Kidney (tissue), 22 donors: ENCODE results near the gene CLECL1. TPM values are rescaled to one million over a fixed set of nuclear protein-coding genes. Genes with fewer than 3 reads are reported as not detected.

Experiments used
- DNase-seq, 5 donors: peaks; one replicate each; pipeline ENCODE4 v3.0.0-alpha.2; 2013 to 2020
- FAIRE-seq: peaks from 2 replicates; lab custom pipeline; 2012; peaks lifted over from hg19 to GRCh38; lab: Jason Lieb, UNC
- H3K27ac ChIP-seq, 2 donors: one replicate each; pipeline ENCODE4 v1.7.0; 2013; ENCODE audit warnings: low read depth in 2 of 2, low read length in 2 of 2, inconsistent platforms in 1 of 2
- H3K27me3 ChIP-seq: one replicate; pipeline ENCODE4 v1.7.1; 2013; ENCODE audit warnings: low read length, inconsistent platforms; ENCODE audit not compliant: control insufficient read depth, insufficient read depth
- H3K36me3 ChIP-seq, 3 donors: one replicate each; pipeline versions ENCODE4 v1.7.0 to v1.7.1; 2013; ENCODE audit warnings: low read length in 3 of 3, control low read depth in 1 of 3, inconsistent platforms in 1 of 3; ENCODE audit not compliant: insufficient read depth in 3 of 3, control insufficient read depth in 2 of 3
- H3K4me1 ChIP-seq, 3 donors: one replicate each; pipeline versions ENCODE4 v1.7.0 to v1.7.1; 2013; ENCODE audit warnings: low read length in 3 of 3, inconsistent platforms in 1 of 3, low read depth in 1 of 3; ENCODE audit not compliant: control insufficient read depth in 2 of 3, insufficient read depth in 2 of 3
- H3K4me3 ChIP-seq, 3 donors: one replicate each; pipeline versions ENCODE4 v1.7.0 to v1.8.1; 2013; ENCODE audit warnings: low read length in 3 of 3, control low read depth in 1 of 3, inconsistent platforms in 1 of 3
- H3K9ac ChIP-seq, 3 donors: one replicate each; pipeline versions ENCODE4 v1.7.0 to v1.7.1; 2013; ENCODE audit warnings: low read length in 3 of 3, control low read depth in 1 of 3, inconsistent platforms in 1 of 3
- H3K9me3 ChIP-seq, 3 donors: one replicate each; pipeline versions ENCODE4 v1.7.0 to v1.7.1; 2013; ENCODE audit warnings: low read length in 3 of 3, control low read depth in 1 of 3, inconsistent platforms in 1 of 3; ENCODE audit not compliant: control insufficient read depth in 2 of 3, insufficient read depth in 1 of 3
- intact Hi-C: fragments of 100-400 bp; cut with DNase I; formaldehyde crosslinking; loops from one replicate; pipeline ENCODE4 v1.11.1; 2022
- long read RNA-seq, 10 donors: library from polyadenylated mRNA in 1 of 10; unstranded in 1 of 10; transcript quantifications; one replicate each; pipeline ENCODE4 v2.0.0 and lab custom pipeline, GENCODE V29; 2021 to 2026
- polyA plus RNA-seq: library from polyadenylated mRNA; stranded (reverse); fragments of 350-450 nt; fragmentation: Illumina TruSeq; extraction: RNeasy Lipid Tissue Mini Kit (QIAGEN cat#74804); gene quantifications from one replicate; pipeline ENCODE4 v1.2.3, GENCODE V29; 2014; ENCODE audit warnings: low read depth, low replicate concordance; ENCODE audit not compliant: insufficient read depth
- total RNA-seq: library from RNA; stranded (reverse); fragmentation: NEBNext Ultra II Directional; extraction: Animal tissue kit (Norgen Biotek cat#: 25700); gene quantifications from one replicate; pipeline ENCODE4 v1.2.1, GENCODE V29; 2021
- TF ChIP-seq, protein P1 (sequence below): IDR thresholded peaks from 3 replicates; pipeline ENCODE4 v1.5.1; 2012; ENCODE audit warnings: mild to moderate bottlenecking, moderate library complexity, borderline replicate concordance; ENCODE audit not compliant: insufficient read depth; ENCODE audit errors: extremely low read depth
- donor health status: control.
- donor health status: control.
- donor health status: control.
- donor health status: control.
- donor health status: control.
- donor health status: DM: yes; HTN: yes; CAD: no.
- donor health status: Normal renal cell carcinoma (clear cell type).

The CLECL1 gene
- total RNA-seq: 2.1 TPM
- polyA plus RNA-seq: not detected
- long read RNA-seq, donor 1: 0 reads
- long read RNA-seq, donor 2: 0 reads
- long read RNA-seq, donor 3: 0 reads
- long read RNA-seq, donor 4: 0 reads
- long read RNA-seq, donor 5: 0 reads
- long read RNA-seq, donor 6: 0 reads
- long read RNA-seq, donor 7, partial matches to known transcripts: 0 of 1 reads
- long read RNA-seq, donor 7, other reads (novel, unspliced or antisense): 0 of 1 reads
- long read RNA-seq, donor 8: 0 reads
- long read RNA-seq, donor 9: 0 reads
- long read RNA-seq, donor 10, partial matches to known transcripts: 0 of 1 reads
- long read RNA-seq, donor 10, other reads (novel, unspliced or antisense): 0 of 1 reads

DNA sequence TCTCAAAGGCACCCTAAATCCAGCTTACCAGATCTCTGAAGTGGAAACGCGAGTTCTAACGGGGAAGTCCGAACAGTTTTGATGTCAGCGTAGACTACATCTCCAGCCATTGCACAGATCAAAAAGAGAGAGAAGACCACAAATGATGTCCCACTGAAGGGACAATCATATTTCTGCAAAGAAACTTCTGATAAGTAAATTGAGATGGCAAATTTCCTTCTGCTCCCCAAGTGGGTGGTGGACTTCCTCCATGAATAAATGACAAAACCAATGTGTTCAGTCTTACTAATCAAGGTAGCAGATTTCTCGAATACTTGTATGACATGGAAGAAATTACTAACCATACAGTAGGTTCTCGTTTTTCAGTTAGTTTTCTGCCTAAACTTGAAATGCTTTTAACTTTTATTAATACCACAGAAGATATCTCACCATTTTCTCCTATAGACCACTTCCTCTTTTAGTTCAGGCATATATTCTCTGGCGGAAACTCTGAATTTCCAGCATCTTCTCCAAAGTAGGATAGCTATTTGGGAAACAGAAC lies at the start of gene CLECL1:
Gene CLECL1 (minus strand): TSS at position 177 of the 541 bp plus-strand sequence.
- Histone ChIP-seq H3K36me3 (no peaks in the 10 kb centered on the region), H3K27me3 (no peaks in the 10 kb centered on the region), H3K4me1 (peaks cover 0 to under 1% (median 0%) of the 10 kb centered on the region in 3 donors), H3K9ac (no peak within 1 kb of the TSS), H3K4me3 (no peak within 1 kb of the TSS), H3K27ac (no peak within 1 kb of the TSS), H3K9me3 (no peaks in the 10 kb centered on the region)
- FAIRE-seq (no peak), DNase-seq (no peak)
- intact Hi-C loops: no loop called here
- TF ChIP-seq, protein P1, sequence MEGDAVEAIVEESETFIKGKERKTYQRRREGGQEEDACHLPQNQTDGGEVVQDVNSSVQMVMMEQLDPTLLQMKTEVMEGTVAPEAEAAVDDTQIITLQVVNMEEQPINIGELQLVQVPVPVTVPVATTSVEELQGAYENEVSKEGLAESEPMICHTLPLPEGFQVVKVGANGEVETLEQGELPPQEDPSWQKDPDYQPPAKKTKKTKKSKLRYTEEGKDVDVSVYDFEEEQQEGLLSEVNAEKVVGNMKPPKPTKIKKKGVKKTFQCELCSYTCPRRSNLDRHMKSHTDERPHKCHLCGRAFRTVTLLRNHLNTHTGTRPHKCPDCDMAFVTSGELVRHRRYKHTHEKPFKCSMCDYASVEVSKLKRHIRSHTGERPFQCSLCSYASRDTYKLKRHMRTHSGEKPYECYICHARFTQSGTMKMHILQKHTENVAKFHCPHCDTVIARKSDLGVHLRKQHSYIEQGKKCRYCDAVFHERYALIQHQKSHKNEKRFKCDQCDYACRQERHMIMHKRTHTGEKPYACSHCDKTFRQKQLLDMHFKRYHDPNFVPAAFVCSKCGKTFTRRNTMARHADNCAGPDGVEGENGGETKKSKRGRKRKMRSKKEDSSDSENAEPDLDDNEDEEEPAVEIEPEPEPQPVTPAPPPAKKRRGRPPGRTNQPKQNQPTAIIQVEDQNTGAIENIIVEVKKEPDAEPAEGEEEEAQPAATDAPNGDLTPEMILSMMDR: no peak

DNA sequence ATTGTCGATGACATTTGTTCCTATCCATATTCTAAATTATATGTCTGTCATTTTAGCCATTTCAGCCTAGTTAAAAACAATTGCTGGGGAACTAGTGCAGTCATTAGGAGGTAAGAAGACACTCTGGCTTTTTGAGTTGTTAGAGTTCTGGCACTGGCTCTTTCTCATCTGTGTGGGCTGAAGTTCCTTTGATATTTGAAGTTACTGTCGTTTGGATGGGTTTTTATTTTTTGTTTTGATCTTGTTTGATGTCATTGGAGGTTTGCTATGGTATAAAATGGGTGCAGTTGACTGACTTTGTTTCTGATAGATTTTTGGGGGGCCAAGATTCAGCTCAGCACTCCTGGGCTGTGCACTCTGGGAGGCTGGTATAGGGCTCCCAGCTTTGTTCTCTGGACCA lies 48.5 kb upstream of the CLECL1 start:
- Histone ChIP-seq H3K4me3 (no peak overlapping the region), H3K36me3 (no peaks in the 10 kb centered on the region), H3K4me1 (no peaks in the 10 kb centered on the region), H3K27ac (no peak overlapping the region), H3K9ac (no peak overlapping the region), H3K27me3 (no peaks in the 10 kb centered on the region), H3K9me3 (no peaks in the 10 kb centered on the region)
- FAIRE-seq: no peak
- intact Hi-C loops: no loop called here
- TF ChIP-seq, protein P1: no peak
- DNase-seq: no peak

DNA sequence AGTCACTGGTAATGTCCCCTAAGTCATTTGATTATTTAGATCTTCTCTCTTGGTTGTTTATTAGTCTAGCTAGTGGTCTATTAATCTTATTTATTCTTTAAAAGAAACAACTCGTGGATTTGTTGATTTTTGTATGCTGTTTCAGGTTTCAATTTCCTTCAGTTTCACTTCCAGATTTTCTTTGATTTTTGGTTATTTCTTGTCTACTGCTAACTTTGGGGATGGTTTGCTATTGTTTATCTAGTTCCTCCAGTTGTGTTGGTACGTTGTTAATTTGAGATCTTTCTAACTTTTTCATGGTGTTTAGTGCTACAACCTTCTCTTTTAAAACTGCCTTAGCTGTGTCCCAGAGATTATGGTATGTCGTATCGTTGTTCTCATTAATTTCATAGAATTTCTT lies 46.3 kb upstream of the CLECL1 start:
- Histone ChIP-seq H3K36me3 (no peaks in the 10 kb centered on the region), H3K4me3 (no peak overlapping the region), H3K27me3 (no peaks in the 10 kb centered on the region), H3K9ac (no peak overlapping the region), H3K27ac (no peak overlapping the region), H3K9me3 (no peaks in the 10 kb centered on the region), H3K4me1 (no peaks in the 10 kb centered on the region)
- TF ChIP-seq, protein P1: no peak
- intact Hi-C loops: no loop called here
- FAIRE-seq: no peak
- no peak for DNase-seq
